ENCODE data around the gene PKIG.

Gene PKIG

DNA sequence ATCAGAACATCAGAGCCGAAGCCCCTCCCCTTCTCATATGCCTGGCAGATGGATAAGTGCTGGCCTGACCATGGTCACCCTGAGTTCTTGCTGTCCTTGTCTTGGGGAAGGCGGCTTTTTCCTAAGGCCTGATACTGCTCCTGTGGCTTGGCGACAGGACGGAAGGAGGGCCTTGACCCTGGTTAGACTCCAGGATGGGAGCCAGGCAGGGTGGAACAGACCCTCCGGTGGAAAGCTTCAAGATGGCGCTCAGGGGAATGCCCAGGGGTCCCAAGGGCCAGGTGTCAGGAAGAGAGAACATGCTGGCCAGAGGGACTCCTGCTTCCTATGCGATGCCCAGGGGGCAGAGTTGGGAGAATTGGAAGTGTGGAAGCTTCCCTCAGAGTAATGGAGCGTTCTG, 39.6 kb downstream of the PKIG start:
- Histone ChIP-seq H3K9ac (ENCODE audit: insufficient read length) (no peak overlapping the region), H3K4me3 (no peak overlapping the region), H3K9me3 (ENCODE audit: low read depth, low read length) (no peaks in the 10 kb centered on the region), H3K36me3 (ENCODE audit: insufficient read depth, low read length) (peaks cover 30% of the 10 kb centered on the region; the same call in 1 of the 2 replicates), H3K27ac (no peak overlapping the region)
- no peak for TF ChIP-seq EZH2 (IDR thresholded peaks at IDR 0.05)
- no peak for TF ChIP-seq POLR2AphosphoS5 (IDR thresholded peaks at IDR 0.05; ENCODE audit: borderline replicate concordance, low read depth, low read length)
- TF ChIP-seq FOXP2 (optimal IDR thresholded peaks at IDR 0.05; ENCODE audit: control extremely low read depth, extremely low read length, insufficient read depth): no peak
- DNase-seq (ENCODE audit: low read depth, low spot score): no peak

- no peak for DNase-seq (ENCODE audit: low read depth, low spot score)
- H3K9ac ChIP-seq (ENCODE audit: insufficient read length): no peak overlapping the region
- peaks cover 30% of the 10 kb centered on the region; the same call in 1 of the 2 replicates for H3K36me3 ChIP-seq (ENCODE audit: insufficient read depth, low read length)
- no peak overlapping the region for H3K27ac ChIP-seq
- H3K9me3 ChIP-seq (ENCODE audit: low read depth, low read length): no peaks in the 10 kb centered on the region
- TF ChIP-seq FOXP2 (optimal IDR thresholded peaks at IDR 0.05; ENCODE audit: control extremely low read depth, extremely low read length, insufficient read depth) (no peak), EZH2 (IDR thresholded peaks at IDR 0.05) (no peak), POLR2AphosphoS5 (IDR thresholded peaks at IDR 0.05; ENCODE audit: borderline replicate concordance, low read depth, low read length) (no peak)
- no peak overlapping the region for H3K4me3 ChIP-seq
Observed at GRCh38 chr20:44622501-44623270, 40.3 kb downstream of the PKIG start.

GRCh38 chr20:44624152-44624551, 41.8 kb downstream of the PKIG start:
- TF ChIP-seq EZH2 (IDR thresholded peaks at IDR 0.05): no peak
- no peak for TF ChIP-seq FOXP2 (optimal IDR thresholded peaks at IDR 0.05; ENCODE audit: control extremely low read depth, extremely low read length, insufficient read depth)
- TF ChIP-seq POLR2AphosphoS5 (IDR thresholded peaks at IDR 0.05; ENCODE audit: borderline replicate concordance, low read depth, low read length): no peak
- no peak overlapping the region for H3K27ac ChIP-seq
- DNase-seq (ENCODE audit: low read depth, low spot score): no peak
- peaks cover 30% of the 10 kb centered on the region; the same call in 1 of the 2 replicates for H3K36me3 ChIP-seq (ENCODE audit: insufficient read depth, low read length)
- H3K4me3 ChIP-seq: no peak overlapping the region
- no peak overlapping the region for H3K9ac ChIP-seq (ENCODE audit: insufficient read length)
- no peaks in the 10 kb centered on the region for H3K9me3 ChIP-seq (ENCODE audit: low read depth, low read length)

- H3K36me3 ChIP-seq (ENCODE audit: insufficient read depth, low read length): peaks cover 25% of the 10 kb centered on the region; the same call in 1 of the 2 replicates
- no peak overlapping the region for H3K4me3 ChIP-seq
- no peak for DNase-seq (ENCODE audit: low read depth, low spot score)
- no peak overlapping the region for H3K27ac ChIP-seq
- no peak overlapping the region for H3K9ac ChIP-seq (ENCODE audit: insufficient read length)
- no peaks in the 10 kb centered on the region for H3K9me3 ChIP-seq (ENCODE audit: low read depth, low read length)
- TF ChIP-seq EZH2 (IDR thresholded peaks at IDR 0.05): no peak
- no peak for TF ChIP-seq FOXP2 (optimal IDR thresholded peaks at IDR 0.05; ENCODE audit: control extremely low read depth, extremely low read length, insufficient read depth)
- no peak for TF ChIP-seq POLR2AphosphoS5 (IDR thresholded peaks at IDR 0.05; ENCODE audit: borderline replicate concordance, low read depth, low read length)
Observed at GRCh38 chr20:44624743-44625271, 42.4 kb downstream of the PKIG start.

- DNase-seq (ENCODE audit: low read depth, low spot score): no peak
- no peaks in the 10 kb centered on the region for H3K9me3 ChIP-seq (ENCODE audit: low read depth, low read length)
- H3K9ac ChIP-seq (ENCODE audit: insufficient read length): no peak overlapping the region
- no peak for TF ChIP-seq POLR2AphosphoS5 (IDR thresholded peaks at IDR 0.05; ENCODE audit: borderline replicate concordance, low read depth, low read length)
- no peak for TF ChIP-seq EZH2 (IDR thresholded peaks at IDR 0.05)
- no peak for TF ChIP-seq FOXP2 (optimal IDR thresholded peaks at IDR 0.05; ENCODE audit: control extremely low read depth, extremely low read length, insufficient read depth)
- no peak overlapping the region for H3K27ac ChIP-seq
- peaks cover 19% of the 10 kb centered on the region; the same call in 1 of the 2 replicates for H3K36me3 ChIP-seq (ENCODE audit: insufficient read depth, low read length)
- no peak overlapping the region for H3K4me3 ChIP-seq
Observed at GRCh38 chr20:44625361-44625760, 43.0 kb downstream of the PKIG start.

GRCh38 chr20:44626278-44626677, 43.9 kb downstream of the PKIG start:
- DNase-seq (ENCODE audit: low read depth, low spot score): no peak
- H3K9ac ChIP-seq (ENCODE audit: insufficient read length): no peak overlapping the region

GRCh38 chr20:44627364-44628010, 45.1 kb downstream of the PKIG start:
- no peak for DNase-seq (ENCODE audit: low read depth, low spot score)
- Histone ChIP-seq H3K9me3 (ENCODE audit: low read depth, low read length) (no peaks in the 10 kb centered on the region), H3K9ac (ENCODE audit: insufficient read length) (no peak overlapping the region), H3K36me3 (ENCODE audit: insufficient read depth, low read length) (peaks cover 8% of the 10 kb centered on the region; the same call in 1 of the 2 replicates), H3K27ac (no peak overlapping the region), H3K4me3 (no peak overlapping the region)
- no peak for TF ChIP-seq EZH2 (IDR thresholded peaks at IDR 0.05)
- TF ChIP-seq FOXP2 (optimal IDR thresholded peaks at IDR 0.05; ENCODE audit: control extremely low read depth, extremely low read length, insufficient read depth): no peak
- no peak for TF ChIP-seq POLR2AphosphoS5 (IDR thresholded peaks at IDR 0.05; ENCODE audit: borderline replicate concordance, low read depth, low read length)

More at GRCh38 chr20:44626278-44626677, 43.9 kb downstream of the PKIG start:
- Histone ChIP-seq H3K27ac (no peak overlapping the region), H3K9me3 (ENCODE audit: low read depth, low read length) (no peaks in the 10 kb centered on the region), H3K36me3 (ENCODE audit: insufficient read depth, low read length) (peaks cover 13% of the 10 kb centered on the region; the same call in 1 of the 2 replicates), H3K4me3 (no peak overlapping the region)
- TF ChIP-seq POLR2AphosphoS5 (IDR thresholded peaks at IDR 0.05; ENCODE audit: borderline replicate concordance, low read depth, low read length): no peak
- no peak for TF ChIP-seq FOXP2 (optimal IDR thresholded peaks at IDR 0.05; ENCODE audit: control extremely low read depth, extremely low read length, insufficient read depth)
- TF ChIP-seq EZH2 (IDR thresholded peaks at IDR 0.05): no peak

DNA sequence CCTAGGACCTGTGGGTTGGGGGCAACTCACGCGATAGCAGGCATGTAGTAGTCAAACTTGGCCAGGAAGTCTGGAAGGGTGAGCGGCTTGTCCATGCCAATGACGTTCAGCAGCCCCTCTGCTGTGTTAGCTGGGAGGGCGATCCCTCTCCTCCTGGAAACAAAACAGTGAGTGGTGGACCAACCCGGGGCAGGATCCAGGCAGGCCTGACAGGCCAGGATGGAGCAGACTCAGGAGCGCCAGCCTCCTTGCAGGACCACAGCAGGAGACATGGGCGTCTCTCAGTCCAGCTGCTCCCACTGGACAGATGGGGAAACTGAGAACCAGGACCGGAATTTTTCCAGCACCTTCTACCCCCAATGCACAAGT, 46.6 kb downstream of the PKIG start:
- H3K27ac ChIP-seq: no peak overlapping the region
- TF ChIP-seq EZH2 (IDR thresholded peaks at IDR 0.05): no peak
- no peaks in the 10 kb centered on the region for H3K9me3 ChIP-seq (ENCODE audit: low read depth, low read length)
- no peak for DNase-seq (ENCODE audit: low read depth, low spot score)
- no peak overlapping the region for H3K9ac ChIP-seq (ENCODE audit: insufficient read length)
- no peak overlapping the region for H3K4me3 ChIP-seq
- no peaks in the 10 kb centered on the region; the same call in 1 of the 2 replicates for H3K36me3 ChIP-seq (ENCODE audit: insufficient read depth, low read length)
